Gastrocnemius medialis (tissue), 4 donors: ENCODE data around the gene CRYGN.

Experiments used
- POLR2A ChIP-seq, 2 donors: fragments of 450-650 bp; IDR thresholded peaks; one replicate each; pipeline ENCODE4 v1.6.1; 2017; ENCODE audit warnings: antibody characterized with exemption in 2 of 2, mild to moderate bottlenecking in 2 of 2, moderate library complexity in 2 of 2
- TF ChIP-seq, protein P1 (sequence below), 5 experiments: fragments of 450-650 bp in 3 of 5; fragments of 200-600 bp in 2 of 5; sonication (generic) in 2 of 5; IDR thresholded peaks in 4 of 5; conservative IDR thresholded peaks in 1 of 5; 1 replicate in 4 of 5; 2 replicates in 1 of 5; pipeline ENCODE4 v1.5.1; 2016 to 2019; ENCODE audit warnings: antibody characterized with exemption in 5 of 5, mild to moderate bottlenecking in 3 of 5, moderate library complexity in 3 of 5

DNA sequence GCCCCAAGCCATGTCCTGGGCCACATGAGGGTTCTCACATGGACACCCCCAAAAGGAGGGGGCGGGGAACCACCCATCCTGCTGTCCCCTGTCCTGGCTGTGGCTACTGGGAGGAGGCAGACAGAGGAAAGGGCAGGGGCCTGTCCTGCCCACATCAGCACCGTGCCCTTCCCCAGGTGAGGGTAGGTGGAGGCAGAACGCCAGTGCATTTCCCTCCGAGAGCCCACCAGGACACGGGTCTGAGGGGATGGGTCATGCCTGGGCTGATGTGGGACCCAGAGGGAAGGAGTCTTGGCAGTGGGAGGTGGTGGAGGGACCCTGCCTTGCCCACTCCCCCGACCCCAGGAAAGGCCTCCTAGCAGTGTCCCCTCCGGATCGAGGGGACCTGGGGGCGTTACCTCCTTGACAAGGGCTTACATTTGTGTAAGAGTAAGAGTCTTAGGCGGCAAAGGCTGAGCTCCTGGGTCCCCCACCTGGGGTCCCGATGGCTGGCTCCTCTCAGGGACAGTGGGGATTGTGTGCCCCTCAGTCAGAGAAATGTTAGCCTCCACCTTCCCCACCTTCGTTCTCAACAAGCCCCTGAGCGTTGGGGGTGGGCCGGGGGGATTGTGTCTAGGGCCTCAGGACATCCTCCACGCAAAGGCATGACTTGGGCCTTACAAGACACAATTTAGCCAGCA lies 6.1 kb downstream of the CRYGN start:
- TF ChIP-seq, protein P1, sequence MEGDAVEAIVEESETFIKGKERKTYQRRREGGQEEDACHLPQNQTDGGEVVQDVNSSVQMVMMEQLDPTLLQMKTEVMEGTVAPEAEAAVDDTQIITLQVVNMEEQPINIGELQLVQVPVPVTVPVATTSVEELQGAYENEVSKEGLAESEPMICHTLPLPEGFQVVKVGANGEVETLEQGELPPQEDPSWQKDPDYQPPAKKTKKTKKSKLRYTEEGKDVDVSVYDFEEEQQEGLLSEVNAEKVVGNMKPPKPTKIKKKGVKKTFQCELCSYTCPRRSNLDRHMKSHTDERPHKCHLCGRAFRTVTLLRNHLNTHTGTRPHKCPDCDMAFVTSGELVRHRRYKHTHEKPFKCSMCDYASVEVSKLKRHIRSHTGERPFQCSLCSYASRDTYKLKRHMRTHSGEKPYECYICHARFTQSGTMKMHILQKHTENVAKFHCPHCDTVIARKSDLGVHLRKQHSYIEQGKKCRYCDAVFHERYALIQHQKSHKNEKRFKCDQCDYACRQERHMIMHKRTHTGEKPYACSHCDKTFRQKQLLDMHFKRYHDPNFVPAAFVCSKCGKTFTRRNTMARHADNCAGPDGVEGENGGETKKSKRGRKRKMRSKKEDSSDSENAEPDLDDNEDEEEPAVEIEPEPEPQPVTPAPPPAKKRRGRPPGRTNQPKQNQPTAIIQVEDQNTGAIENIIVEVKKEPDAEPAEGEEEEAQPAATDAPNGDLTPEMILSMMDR (IDR thresholded peaks at IDR 0.05 in 4 of 5, conservative IDR thresholded peaks at IDR 0.05 in 1 of 5): no peak
- TF ChIP-seq POLR2A (IDR thresholded peaks at IDR 0.05): no peak
